NCI-H345 (cell line): ENCODE data around the gene DPYD.

Experiments used
- DNase-seq: peaks from one replicate; lab custom pipeline; 2025; lab: John Stamatoyannopoulos, UW

DPYD gene

GRCh38 chr1:97920832-97921571, at the start of gene DPYD:
Gene DPYD, minus strand, starts transcription at chr1:97921034. Its CDS starts 112 bp downstream, at chr1:97920922.
- peak; percentile 83 for DNase-seq

GRCh38 chr1:97960470-97960869, 39.6 kb upstream of the DPYD start:
- no peak for DNase-seq

- DNase-seq, result no peak
Observed at GRCh38 chr1:97947695-97948094, 26.9 kb upstream of the DPYD start.

- DNase-seq, result no peak
Observed at GRCh38 chr1:97943354-97943753, 22.5 kb upstream of the DPYD start.

GRCh38 chr1:97942161-97943123, 21.6 kb upstream of the DPYD start:
- no peak for DNase-seq

- DNase-seq, result no peak
Observed at GRCh38 chr1:97938285-97938642, 17.4 kb upstream of the DPYD start.

GRCh38 chr1:97936976-97937375, 16.1 kb upstream of the DPYD start:
- DNase-seq, result no peak

GRCh38 chr1:97934491-97934890, 13.7 kb upstream of the DPYD start:
- DNase-seq, result no peak

GRCh38 chr1:97929874-97930851, 9.3 kb upstream of the DPYD start:
- DNase-seq, result no peak

- no peak for DNase-seq
Observed at GRCh38 chr1:97926017-97926708, 5.3 kb upstream of the DPYD start.

- DNase-seq, result no peak
Observed at GRCh38 chr1:97925151-97925550, 4.3 kb upstream of the DPYD start.

GRCh38 chr1:97923811-97924210, 3.0 kb upstream of the DPYD start:
- no peak for DNase-seq

GRCh38 chr1:97920276-97920831, 480 bp downstream of the DPYD start:
- peak; percentile 39 for DNase-seq

- no peak for DNase-seq
Observed at GRCh38 chr1:97919585-97920261, 1.1 kb downstream of the DPYD start.

GRCh38 chr1:97918961-97919360, 1.9 kb downstream of the DPYD start:
- no peak for DNase-seq

GRCh38 chr1:97913506-97914139, 7.2 kb downstream of the DPYD start:
- DNase-seq, result no peak

GRCh38 chr1:97911266-97912215, 9.3 kb downstream of the DPYD start:
- no peak for DNase-seq

- no peak for DNase-seq
Observed at GRCh38 chr1:97909266-97909665, 11.6 kb downstream of the DPYD start.

GRCh38 chr1:97907886-97908285, 12.9 kb downstream of the DPYD start:
- no peak for DNase-seq
